Measurements from ENCODE around the gene SLC35A2.
A peak's percentile ranks its signal among the peaks of the same experiment; 100 is the strongest.

Gene SLC35A2

GRCh38 chrX:48919360-48919841 lies 8.0 kb upstream of the SLC35A2 start:
- Histone ChIP-seq H3K4me3 (ENCODE audit: control insufficient read depth in 1 of 7, extremely low read depth in 1 of 7, insufficient read depth in 4 of 7, low read depth in 2 of 7, low read length in 6 of 7) (peak overlapping the region; percentile 44 to 93 (median 80)), H3K4me1 (ENCODE audit: control extremely low read depth in 1 of 4, control insufficient read depth in 4 of 4, insufficient read depth in 4 of 4, low read length in 3 of 4) (peaks cover 12 to 56% (median 37%) of the 10 kb centered on the region in 4 experiments), H3K27ac (ENCODE audit: insufficient read depth in 1 of 2, low read depth in 1 of 2, low read length in 2 of 2, poor library complexity in 1 of 2, severe bottlenecking in 2 of 2) (peak overlapping the region; percentile 33 to 84), H3K9me3 (ENCODE audit: control extremely low read depth in 1 of 5, control insufficient read depth in 4 of 5, insufficient read depth in 2 of 5, low read depth in 1 of 5, low read length in 4 of 5) (no peaks in the 10 kb centered on the region), H3K27me3 (replicated peaks in 2 of 5; ENCODE audit: control insufficient read depth in 4 of 5, insufficient read depth in 5 of 5, low read length in 4 of 5) (no peaks in the 10 kb centered on the region), H3K36me3 (ENCODE audit: control insufficient read depth in 4 of 4, insufficient read depth in 4 of 4, low read length in 3 of 4) (peaks cover 7 to 41% (median 19%) of the 10 kb centered on the region in 4 experiments)
- 44% methylated on average over 10 of the region's 15 CpGs for WGBS (ENCODE audit: insufficient coverage)
- DNase-seq, result peak in 2 of 3 donors; percentile 44 to 59
- ChIA-PET CTCF (interaction anchor here (0.6 to 1.2 kb wide), 2 partner anchors 13 to 28 kb away, joined by 3 read pairs; no protein-coding TSS in a partner anchor), POLR2A (interaction anchor here (0.5 to 2.3 kb wide), 4 partner anchors 18 to 353 kb away, joined by 3 to 13 read pairs (median 4); no protein-coding TSS in a partner anchor)

GRCh38 chrX:48918643-48919340 lies 7.3 kb upstream of the SLC35A2 start, which contains the start of gene PIM2:
PIM2 (minus strand) TSS chrX:48919024; CDS start chrX:48918834, 190 bp downstream.
- Histone ChIP-seq H3K4me3 (ENCODE audit: control insufficient read depth in 1 of 7, extremely low read depth in 1 of 7, insufficient read depth in 4 of 7, low read depth in 2 of 7, low read length in 6 of 7) (peak within 1 kb of the TSS; percentile 52 to 93 (median 84)), H3K36me3 (ENCODE audit: control insufficient read depth in 4 of 4, insufficient read depth in 4 of 4, low read length in 3 of 4) (peaks cover 6 to 40% (median 19%) of the 10 kb centered on the region in 4 experiments), H3K9me3 (ENCODE audit: control extremely low read depth in 1 of 5, control insufficient read depth in 4 of 5, insufficient read depth in 2 of 5, low read depth in 1 of 5, low read length in 4 of 5) (no peaks in the 10 kb centered on the region), H3K27me3 (replicated peaks in 2 of 5; ENCODE audit: control insufficient read depth in 4 of 5, insufficient read depth in 5 of 5, low read length in 4 of 5) (no peaks in the 10 kb centered on the region), H3K27ac (ENCODE audit: insufficient read depth in 1 of 2, low read depth in 1 of 2, low read length in 2 of 2, poor library complexity in 1 of 2, severe bottlenecking in 2 of 2) (peak within 1 kb of the TSS; percentile 64 to 84), H3K4me1 (ENCODE audit: control extremely low read depth in 1 of 4, control insufficient read depth in 4 of 4, insufficient read depth in 4 of 4, low read length in 3 of 4) (peaks cover 12 to 57% (median 38%) of the 10 kb centered on the region in 4 experiments)
- ChIA-PET CTCF (interaction anchor here (0.6 to 1.2 kb wide), 2 partner anchors 13 to 27 kb away, joined by 3 read pairs; no protein-coding TSS in a partner anchor), POLR2A (interaction anchor here (0.5 to 2.3 kb wide), 3 partner anchors 19 to 354 kb away, joined by 3 to 13 read pairs (median 4); no protein-coding TSS in a partner anchor)
- DNase-seq, result peak; percentile 93 to 98 (median 97)
- WGBS (ENCODE audit: insufficient coverage), result 33% methylated on average over 48 of the region's 55 CpGs

- no peaks in the 10 kb centered on the region for H3K27me3 ChIP-seq (replicated peaks in 2 of 5; ENCODE audit: control insufficient read depth in 4 of 5, insufficient read depth in 5 of 5, low read length in 4 of 5)
- 40% methylated on average over 15 of the region's 23 CpGs for WGBS (ENCODE audit: insufficient coverage)
- peaks cover 12 to 57% (median 38%) of the 10 kb centered on the region in 4 experiments for H3K4me1 ChIP-seq (ENCODE audit: control extremely low read depth in 1 of 4, control insufficient read depth in 4 of 4, insufficient read depth in 4 of 4, low read length in 3 of 4)
- H3K36me3 ChIP-seq (ENCODE audit: control insufficient read depth in 4 of 4, insufficient read depth in 4 of 4, low read length in 3 of 4), result peaks cover 6 to 40% (median 18%) of the 10 kb centered on the region in 4 experiments
- no peak for DNase-seq
- no peaks in the 10 kb centered on the region for H3K9me3 ChIP-seq (ENCODE audit: control extremely low read depth in 1 of 5, control insufficient read depth in 4 of 5, insufficient read depth in 2 of 5, low read depth in 1 of 5, low read length in 4 of 5)
- ChIA-PET POLR2A (interaction anchor here (2.3 kb wide), 1 partner anchor 19 kb away, joined by 13 read pairs; no protein-coding TSS in a partner anchor), CTCF (interaction anchor here (1.0 kb wide), 1 partner anchor 28 kb away, joined by 3 read pairs; no protein-coding TSS in a partner anchor)
- H3K27ac ChIP-seq (ENCODE audit: insufficient read depth in 1 of 2, low read depth in 1 of 2, low read length in 2 of 2, poor library complexity in 1 of 2, severe bottlenecking in 2 of 2), result peak overlapping the region; percentile 64 to 84
- peak overlapping the region; percentile 52 to 93 (median 84) for H3K4me3 ChIP-seq (ENCODE audit: control insufficient read depth in 1 of 7, extremely low read depth in 1 of 7, insufficient read depth in 4 of 7, low read depth in 2 of 7, low read length in 6 of 7)
Measured at GRCh38 chrX:48918301-48918642, 6.8 kb upstream of the SLC35A2 start.

- peak; percentile 84 to 91 (median 90) for DNase-seq
- peaks cover 12 to 59% (median 39%) of the 10 kb centered on the region in 4 experiments for H3K4me1 ChIP-seq (ENCODE audit: control extremely low read depth in 1 of 4, control insufficient read depth in 4 of 4, insufficient read depth in 4 of 4, low read length in 3 of 4)
- peak overlapping the region; percentile 61 to 84 for H3K27ac ChIP-seq (ENCODE audit: insufficient read depth in 1 of 2, low read depth in 1 of 2, low read length in 2 of 2, poor library complexity in 1 of 2, severe bottlenecking in 2 of 2)
- 32% methylated on average over 23 of the region's 27 CpGs for WGBS (ENCODE audit: insufficient coverage)
- peak overlapping the region; percentile 50 to 93 (median 84) for H3K4me3 ChIP-seq (ENCODE audit: control insufficient read depth in 1 of 7, extremely low read depth in 1 of 7, insufficient read depth in 4 of 7, low read depth in 2 of 7, low read length in 6 of 7)
- ChIA-PET CTCF (interaction anchor here (1.0 to 2.3 kb wide), 5 partner anchors 20 to 29 kb away, joined by 3 to 10 read pairs (median 5); no protein-coding TSS in a partner anchor), POLR2A (interaction anchor here (0.5 to 0.7 kb wide), 2 partner anchors 14 to 281 kb away, joined by 3 to 4 read pairs; no protein-coding TSS in a partner anchor)
- no peaks in the 10 kb centered on the region for H3K9me3 ChIP-seq (ENCODE audit: control extremely low read depth in 1 of 5, control insufficient read depth in 4 of 5, insufficient read depth in 2 of 5, low read depth in 1 of 5, low read length in 4 of 5)
- peaks cover 0 to 3% (median 0%) of the 10 kb centered on the region in 5 experiments for H3K27me3 ChIP-seq (replicated peaks in 2 of 5; ENCODE audit: control insufficient read depth in 4 of 5, insufficient read depth in 5 of 5, low read length in 4 of 5)
- peaks cover 6 to 40% (median 13%) of the 10 kb centered on the region in 4 experiments for H3K36me3 ChIP-seq (ENCODE audit: control insufficient read depth in 4 of 4, insufficient read depth in 4 of 4, low read length in 3 of 4)
Measured at GRCh38 chrX:48917139-48918001, 5.9 kb upstream of the SLC35A2 start.

- no peak overlapping the region for H3K4me3 ChIP-seq (ENCODE audit: control insufficient read depth in 1 of 7, extremely low read depth in 1 of 7, insufficient read depth in 4 of 7, low read depth in 2 of 7, low read length in 6 of 7)
- WGBS (ENCODE audit: insufficient coverage), result 95% methylated on average over 12 of the region's 13 CpGs
- no peaks in the 10 kb centered on the region for H3K9me3 ChIP-seq (ENCODE audit: control extremely low read depth in 1 of 5, control insufficient read depth in 4 of 5, insufficient read depth in 2 of 5, low read depth in 1 of 5, low read length in 4 of 5)
- H3K36me3 ChIP-seq (ENCODE audit: control insufficient read depth in 4 of 4, insufficient read depth in 4 of 4, low read length in 3 of 4), result peaks cover 6 to 33% (median 13%) of the 10 kb centered on the region in 4 experiments
- peak overlapping the region in 1 of 2 experiments; percentile 14 for H3K27ac ChIP-seq (ENCODE audit: insufficient read depth in 1 of 2, low read depth in 1 of 2, low read length in 2 of 2, poor library complexity in 1 of 2, severe bottlenecking in 2 of 2)
- CTCF ChIA-PET, result interaction anchor here (1.8 to 2.3 kb wide), 3 partner anchors 22 to 32 kb away, joined by 5 to 10 read pairs (median 9); no protein-coding TSS in a partner anchor
- H3K4me1 ChIP-seq (ENCODE audit: control extremely low read depth in 1 of 4, control insufficient read depth in 4 of 4, insufficient read depth in 4 of 4, low read length in 3 of 4), result peaks cover 8 to 53% (median 29%) of the 10 kb centered on the region in 4 experiments
- no peak for DNase-seq
- H3K27me3 ChIP-seq (replicated peaks in 2 of 5; ENCODE audit: control insufficient read depth in 4 of 5, insufficient read depth in 5 of 5, low read length in 4 of 5), result peaks cover 0 to 3% (median 0%) of the 10 kb centered on the region in 5 experiments
- POLR2A ChIA-PET, result no interaction called here
Measured at GRCh38 chrX:48914593-48915493, 3.4 kb upstream of the SLC35A2 start.

All from common myeloid progenitor, CD34-positive (primary cell).